Measurements from ENCODE around the gene MAB21L1.

DNA sequence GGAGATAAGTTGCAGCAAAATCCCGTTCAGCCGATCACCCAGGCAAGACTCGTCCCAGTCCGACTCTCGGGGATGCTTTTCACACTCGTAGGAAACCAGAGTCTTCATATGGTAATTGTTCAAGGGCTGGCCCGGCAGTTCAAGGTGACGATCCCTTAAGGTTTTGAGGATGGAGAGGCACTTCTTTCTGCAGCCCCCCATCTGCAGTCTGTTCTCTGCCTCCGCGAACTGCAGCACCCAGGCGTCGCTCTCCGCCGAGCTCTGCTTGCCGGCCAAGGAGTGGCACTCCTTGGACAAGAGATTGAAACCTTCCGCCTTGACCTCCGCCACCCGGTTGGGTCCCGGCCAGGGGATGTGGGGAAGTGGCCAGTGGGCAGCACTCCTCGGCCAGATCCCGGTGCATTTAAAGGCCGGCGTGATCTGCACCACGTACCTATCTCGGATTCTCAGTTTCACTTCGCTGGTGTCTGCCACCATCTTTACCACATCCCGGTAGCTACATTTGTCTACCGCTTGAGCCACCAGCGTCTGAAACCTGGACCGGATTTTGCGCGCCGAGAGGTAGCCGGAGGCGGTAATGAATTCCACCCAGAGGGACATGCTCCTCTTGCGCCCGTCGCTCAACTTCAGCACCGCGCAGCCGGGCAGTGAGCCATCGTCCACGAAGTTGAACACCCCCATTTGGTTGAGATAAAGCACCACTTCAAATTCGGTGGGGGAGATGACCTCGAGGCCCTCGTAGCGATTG lies 1.1 kb downstream of the MAB21L1 start:
- TF ChIP-seq CTCF (IDR thresholded peaks at IDR 0.05) (no peak), EZH2 (IDR thresholded peaks at IDR 0.05; ENCODE audit: borderline replicate concordance, insufficient read depth, low read depth, low read length, poor library complexity, severe bottlenecking) (no peak)
